ENCODE measurements around the gene TCEAL9. TPM values are rescaled to one million over a fixed set of nuclear protein-coding genes. Genes with fewer than 3 reads are reported as not detected.
A peak's percentile ranks its signal among the peaks of the same experiment; 100 is the strongest.
"Not testable (repeated sequence)": the region's sequence is repeated elsewhere in the genome, so short reads cannot be mapped to it uniquely, and the experiment has no call there.

The TCEAL9 gene
- total and polyA plus RNA-seq, 5 donors: 32.2 to 99.5 (median 36.1) TPM

GRCh38 chrX:103347682-103348397 lies 8.5 kb upstream of the TCEAL9 start:
- DNase-seq (no peak), ATAC-seq (no peak)
- Histone ChIP-seq H3K9me3 (ENCODE audit: control insufficient read depth, low read length) (no peaks in the 10 kb centered on the region), H3K27ac (ENCODE audit: low read length) (no peak overlapping the region), H3K4me3 (ENCODE audit: low read length) (no peak overlapping the region), H3K27me3 (ENCODE audit: control insufficient read depth, insufficient read depth) (no peaks in the 10 kb centered on the region), H3K4me1 (ENCODE audit: control insufficient read depth, insufficient read depth, low read length) (no peaks in the 10 kb centered on the region)
- intact Hi-C loops (cut with DNase I): no loop called here
- 48% methylated on average over 29 of the region's 29 CpGs for WGBS

- ATAC-seq: peak; percentile 85 to 88
- peak overlapping the region; percentile 93 for H3K4me3 ChIP-seq (ENCODE audit: low read length)
- intact Hi-C loops (cut with DNase I): no loop called here
- H3K27me3 ChIP-seq (ENCODE audit: control insufficient read depth, insufficient read depth): no peaks in the 10 kb centered on the region
- H3K9me3 ChIP-seq (ENCODE audit: control insufficient read depth, low read length): no peaks in the 10 kb centered on the region
- under 1% methylated on average over 13 of the region's 13 CpGs for WGBS
- no peaks in the 10 kb centered on the region for H3K4me1 ChIP-seq (ENCODE audit: control insufficient read depth, insufficient read depth, low read length)
- H3K27ac ChIP-seq (ENCODE audit: low read length): peak overlapping the region; percentile 91
- DNase-seq: peak in 2 of 3 donors; percentile 57 to 69
Measured at GRCh38 chrX:103356858-103357257, 552 bp downstream of the TCEAL9 start.

GRCh38 chrX:103357871-103358270 lies 1.6 kb downstream of the TCEAL9 start:
- intact Hi-C loops (cut with DNase I): no loop called here
- H3K27ac ChIP-seq (ENCODE audit: low read length): no peak overlapping the region
- 81% methylated on average over 2 of the region's 2 CpGs for WGBS

GRCh38 chrX:103359605-103360004 lies 3.3 kb downstream of the TCEAL9 start:
- H3K27me3 ChIP-seq (ENCODE audit: control insufficient read depth, insufficient read depth); ATAC-seq; H3K4me1 ChIP-seq (ENCODE audit: control insufficient read depth, insufficient read depth, low read length); H3K27ac ChIP-seq (ENCODE audit: low read length); H3K9me3 ChIP-seq (ENCODE audit: control insufficient read depth, low read length); intact Hi-C loops (cut with DNase I); DNase-seq; H3K4me3 ChIP-seq (ENCODE audit: low read length): not testable (repeated sequence)
- WGBS: 95% methylated on average over 3 of the region's 3 CpGs

More at GRCh38 chrX:103357871-103358270, 1.6 kb downstream of the TCEAL9 start:
- Histone ChIP-seq H3K27me3 (ENCODE audit: control insufficient read depth, insufficient read depth) (no peaks in the 10 kb centered on the region), H3K4me1 (ENCODE audit: control insufficient read depth, insufficient read depth, low read length) (no peaks in the 10 kb centered on the region), H3K4me3 (ENCODE audit: low read length) (no peak overlapping the region), H3K9me3 (ENCODE audit: control insufficient read depth, low read length) (no peaks in the 10 kb centered on the region)
- ATAC-seq (no peak), DNase-seq (no peak)

GRCh38 chrX:103360092-103360491 lies 3.8 kb downstream of the TCEAL9 start:
- no peak overlapping the region for H3K27ac ChIP-seq (ENCODE audit: low read length)
- no peaks in the 10 kb centered on the region for H3K27me3 ChIP-seq (ENCODE audit: control insufficient read depth, insufficient read depth)
- H3K9me3 ChIP-seq (ENCODE audit: control insufficient read depth, low read length): no peaks in the 10 kb centered on the region
- 54% methylated on average over 2 of the region's 2 CpGs for WGBS
- ATAC-seq (peak in 1 of 2 donors; percentile 15), DNase-seq (no peak)
- H3K4me1 ChIP-seq (ENCODE audit: control insufficient read depth, insufficient read depth, low read length): no peaks in the 10 kb centered on the region
- no peak overlapping the region for H3K4me3 ChIP-seq (ENCODE audit: low read length)
- intact Hi-C loops (cut with DNase I): no loop called here

- Histone ChIP-seq H3K4me1 (ENCODE audit: control insufficient read depth, insufficient read depth, low read length) (no peaks in the 10 kb centered on the region), H3K9me3 (ENCODE audit: control insufficient read depth, low read length) (no peaks in the 10 kb centered on the region), H3K4me3 (ENCODE audit: low read length) (no peak overlapping the region), H3K27me3 (ENCODE audit: control insufficient read depth, insufficient read depth) (no peaks in the 10 kb centered on the region), H3K27ac (ENCODE audit: low read length) (no peak overlapping the region)
- 55% methylated on average over 2 of the region's 2 CpGs for WGBS
- ATAC-seq (no peak), DNase-seq (no peak)
- intact Hi-C loops (cut with DNase I): no loop called here
Measured at GRCh38 chrX:103360916-103361315, 4.6 kb downstream of the TCEAL9 start.

- no peak for ATAC-seq
Measured at GRCh38 chrX:103361798-103362197, 5.5 kb downstream of the TCEAL9 start.

GRCh38 chrX:103362474-103362873 lies 6.2 kb downstream of the TCEAL9 start:
- H3K27me3 ChIP-seq (ENCODE audit: control insufficient read depth, insufficient read depth): no peaks in the 10 kb centered on the region
- H3K27ac ChIP-seq (ENCODE audit: low read length): no peak overlapping the region
- ATAC-seq: no peak
- H3K9me3 ChIP-seq (ENCODE audit: control insufficient read depth, low read length): no peaks in the 10 kb centered on the region
- no peak for DNase-seq
- H3K4me1 ChIP-seq (ENCODE audit: control insufficient read depth, insufficient read depth, low read length): no peaks in the 10 kb centered on the region
- intact Hi-C loops (cut with DNase I): no loop called here
- H3K4me3 ChIP-seq (ENCODE audit: low read length): no peak overlapping the region
- 26% methylated on average over 1 of the region's 1 CpG for WGBS

More at GRCh38 chrX:103361798-103362197, 5.5 kb downstream of the TCEAL9 start:
- Histone ChIP-seq H3K9me3 (ENCODE audit: control insufficient read depth, low read length) (no peaks in the 10 kb centered on the region), H3K27me3 (ENCODE audit: control insufficient read depth, insufficient read depth) (no peaks in the 10 kb centered on the region), H3K4me3 (ENCODE audit: low read length) (no peak overlapping the region), H3K4me1 (ENCODE audit: control insufficient read depth, insufficient read depth, low read length) (no peaks in the 10 kb centered on the region), H3K27ac (ENCODE audit: low read length) (no peak overlapping the region)
- intact Hi-C loops (cut with DNase I): no loop called here
- 51% methylated on average over 1 of the region's 1 CpG for WGBS
- no peak for DNase-seq

- H3K9me3 ChIP-seq (ENCODE audit: control insufficient read depth, low read length): no peaks in the 10 kb centered on the region
- no peaks in the 10 kb centered on the region for H3K4me1 ChIP-seq (ENCODE audit: control insufficient read depth, insufficient read depth, low read length)
- ATAC-seq: no peak
- H3K4me3 ChIP-seq (ENCODE audit: low read length): no peak overlapping the region
- no peak overlapping the region for H3K27ac ChIP-seq (ENCODE audit: low read length)
- 94% methylated on average over 2 of the region's 2 CpGs for WGBS
- no peaks in the 10 kb centered on the region for H3K27me3 ChIP-seq (ENCODE audit: control insufficient read depth, insufficient read depth)
- intact Hi-C loops (cut with DNase I): no loop called here
- no peak for DNase-seq
Measured at GRCh38 chrX:103363046-103363445, 6.7 kb downstream of the TCEAL9 start.

- ATAC-seq (no peak), DNase-seq (no peak)
- intact Hi-C loops (cut with DNase I): no loop called here
- Histone ChIP-seq H3K9me3 (ENCODE audit: control insufficient read depth, low read length) (no peaks in the 10 kb centered on the region), H3K4me1 (ENCODE audit: control insufficient read depth, insufficient read depth, low read length) (no peaks in the 10 kb centered on the region), H3K4me3 (ENCODE audit: low read length) (no peak overlapping the region), H3K27ac (ENCODE audit: low read length) (no peak overlapping the region), H3K27me3 (ENCODE audit: control insufficient read depth, insufficient read depth) (no peaks in the 10 kb centered on the region)
- WGBS: 61% methylated on average over 1 of the region's 1 CpG
Measured at GRCh38 chrX:103367502-103367901, 11.2 kb downstream of the TCEAL9 start.

- H3K27me3 ChIP-seq (ENCODE audit: control insufficient read depth, insufficient read depth): no peaks in the 10 kb centered on the region
- intact Hi-C loops (cut with DNase I): no loop called here
- no peak overlapping the region for H3K4me3 ChIP-seq (ENCODE audit: low read length)
- H3K4me1 ChIP-seq (ENCODE audit: control insufficient read depth, insufficient read depth, low read length): no peaks in the 10 kb centered on the region
- H3K9me3 ChIP-seq (ENCODE audit: control insufficient read depth, low read length): no peaks in the 10 kb centered on the region
- no peak for ATAC-seq
- no peak overlapping the region for H3K27ac ChIP-seq (ENCODE audit: low read length)
- DNase-seq: no peak
Measured at GRCh38 chrX:103369479-103369878, 13.2 kb downstream of the TCEAL9 start.

- no peak overlapping the region for H3K27ac ChIP-seq (ENCODE audit: low read length)
- no peaks in the 10 kb centered on the region for H3K4me1 ChIP-seq (ENCODE audit: control insufficient read depth, insufficient read depth, low read length)
- WGBS: 69% methylated on average over 2 of the region's 2 CpGs
- intact Hi-C loops (cut with DNase I): no loop called here
- no peak overlapping the region for H3K4me3 ChIP-seq (ENCODE audit: low read length)
- no peak for DNase-seq
- H3K27me3 ChIP-seq (ENCODE audit: control insufficient read depth, insufficient read depth): no peaks in the 10 kb centered on the region
- no peaks in the 10 kb centered on the region for H3K9me3 ChIP-seq (ENCODE audit: control insufficient read depth, low read length)
- no peak for ATAC-seq
Measured at GRCh38 chrX:103372886-103373285, 16.6 kb downstream of the TCEAL9 start.
